Stimulated activated naive CD8-positive, alpha-beta T cell treated with anti-CD3 and anti-CD28 coated beads, Interleukin-15, amount 100 ng/mL, for 72 hours (primary cell): ENCODE results near the gene PTPRD.
"Not testable (repeated sequence)": the region's sequence is repeated elsewhere in the genome, so short reads cannot be mapped to it uniquely, and the experiment has no call there.

ENCODE experiments used
- ATAC-seq: fragments of 150-1000 bp; cut with Tn5 transposase; 2 replicates; pipeline ENCODE4 v1.10.0; 2021; ENCODE audit warnings: mild to moderate bottlenecking, moderate library complexity
- DNase-seq, 2 donors: peaks; one replicate each; pipeline ENCODE4 v3.0.0; 2021 to 2022
- H3K27ac Mint-ChIP-seq, 2 donors: one replicate each; pipeline ENCODE4 v1.8.0; 2022; ENCODE audit warnings: mild to moderate bottlenecking in 2 of 2, mixed read lengths in 2 of 2, moderate library complexity in 2 of 2
- H3K27me3 Mint-ChIP-seq: one replicate; pipeline ENCODE4 v1.8.0; 2022; ENCODE audit warnings: mixed read lengths
- H3K4me1 Mint-ChIP-seq: one replicate; pipeline ENCODE4 v1.8.0; 2022; ENCODE audit warnings: mild to moderate bottlenecking, mixed read lengths
- H3K4me3 Mint-ChIP-seq, 2 donors: one replicate each; pipeline ENCODE4 v1.8.0; 2022; ENCODE audit warnings: mild to moderate bottlenecking in 2 of 2, mixed read lengths in 2 of 2, moderate library complexity in 1 of 2
- H3K9me3 Mint-ChIP-seq, 2 donors: one replicate each; pipeline ENCODE4 v1.8.0; 2022; ENCODE audit warnings: mixed read lengths in 2 of 2

PTPRD gene

DNA sequence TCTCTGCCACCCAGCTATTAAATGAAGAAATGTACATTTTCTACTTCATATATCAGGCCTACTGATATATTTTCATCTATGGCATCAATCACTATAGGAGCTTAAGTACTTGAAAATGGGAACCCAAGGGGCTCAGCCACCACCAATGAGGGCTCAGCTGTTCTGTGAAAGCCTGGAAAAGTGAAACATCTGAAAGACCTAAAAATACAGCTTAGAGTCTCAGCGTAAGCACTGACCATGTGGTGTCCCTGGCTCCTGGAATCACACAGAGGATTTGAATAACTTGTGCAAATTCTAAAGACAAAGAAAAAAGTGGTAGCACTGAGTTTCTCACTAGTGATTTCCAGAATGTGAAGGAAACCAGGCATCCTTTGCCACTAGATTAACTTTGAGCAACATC lies 64.5 kb downstream of the PTPRD start:
- Mint-ChIP-seq H3K27me3 (no peaks in the 10 kb centered on the region), H3K4me1 (no peaks in the 10 kb centered on the region), H3K9me3 (peaks cover 5 to 7% of the 10 kb centered on the region in 2 donors), H3K4me3 (no peak overlapping the region), H3K27ac (no peak overlapping the region)
- no peak for DNase-seq
- ATAC-seq = no peak

DNA sequence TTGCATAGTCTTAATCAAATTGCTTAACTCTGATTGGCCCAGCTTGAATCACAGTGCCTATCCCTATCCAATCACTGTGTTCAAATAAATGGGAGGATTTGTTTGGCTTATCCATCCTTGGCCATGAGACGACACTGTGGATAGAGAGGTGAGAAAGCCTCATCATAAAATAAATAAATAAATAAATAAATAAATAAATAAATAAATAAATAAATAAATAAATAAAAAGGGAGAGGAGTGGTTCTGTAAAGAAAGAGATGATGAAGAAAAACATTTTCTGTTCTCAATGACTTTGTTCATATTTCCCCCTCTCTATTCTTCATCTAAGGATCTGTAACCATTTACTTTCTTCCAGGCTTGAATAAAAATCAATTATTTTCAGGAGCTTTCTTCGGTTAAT lies 74.7 kb downstream of the PTPRD start:
- Mint-ChIP-seq H3K4me1 (no peaks in the 10 kb centered on the region), H3K4me3 (no peak overlapping the region), H3K27ac (no peak overlapping the region), H3K27me3 (no peaks in the 10 kb centered on the region), H3K9me3 (no peaks in the 10 kb centered on the region)
- ATAC-seq = no peak
- DNase-seq = no peak

DNA sequence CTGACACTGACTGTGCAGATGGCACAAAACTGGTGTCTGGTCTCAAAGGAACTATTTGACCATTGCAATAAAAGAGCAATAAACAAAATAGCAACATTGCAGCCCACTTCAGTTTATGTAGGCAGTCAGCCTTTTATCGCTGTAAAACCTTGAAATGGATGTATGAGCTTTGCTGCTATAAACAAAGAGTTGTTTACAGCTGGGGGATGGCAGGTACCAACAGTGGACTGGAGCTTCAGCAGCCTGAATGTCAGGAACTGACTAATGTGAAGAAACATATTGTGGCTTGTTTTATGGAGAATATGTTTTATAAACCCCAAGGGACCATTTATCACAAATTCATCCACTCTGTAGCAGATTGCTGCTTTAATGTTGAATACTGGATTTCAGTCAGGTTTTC lies 78.0 kb downstream of the PTPRD start:
- H3K9me3 Mint-ChIP-seq = peaks cover 0 to under 1% of the 10 kb centered on the region in 2 donors
- H3K4me1 Mint-ChIP-seq = no peaks in the 10 kb centered on the region
- DNase-seq (no peak), ATAC-seq (no peak)
- no peaks in the 10 kb centered on the region for H3K27me3 Mint-ChIP-seq
- H3K27ac Mint-ChIP-seq = no peak overlapping the region
- no peak overlapping the region for H3K4me3 Mint-ChIP-seq

DNA sequence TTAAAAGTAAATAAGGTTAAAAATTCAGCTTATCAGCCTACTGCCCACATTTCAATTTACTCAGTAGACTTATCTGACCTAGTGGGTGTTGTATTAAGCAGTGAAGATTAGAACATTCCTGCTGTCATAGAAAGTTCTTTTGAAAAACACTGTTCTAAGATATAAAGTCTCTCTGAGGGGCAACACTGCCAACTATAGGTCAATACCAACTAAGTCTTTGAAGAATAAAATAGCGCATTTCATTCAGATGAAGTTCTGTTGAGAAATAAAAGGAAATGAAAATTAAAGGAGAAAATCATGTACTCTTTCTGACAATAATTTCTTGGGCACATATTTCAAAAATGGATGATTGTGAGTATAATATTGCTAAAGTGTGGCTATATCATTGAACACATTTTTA lies 86.8 kb downstream of the PTPRD start:
- H3K4me3 Mint-ChIP-seq = no peak overlapping the region
- peaks cover 4 to 10% of the 10 kb centered on the region in 2 donors for H3K9me3 Mint-ChIP-seq
- H3K4me1 Mint-ChIP-seq = no peaks in the 10 kb centered on the region
- no peak overlapping the region for H3K27ac Mint-ChIP-seq
- no peak for DNase-seq
- no peak for ATAC-seq
- H3K27me3 Mint-ChIP-seq = no peaks in the 10 kb centered on the region

DNA sequence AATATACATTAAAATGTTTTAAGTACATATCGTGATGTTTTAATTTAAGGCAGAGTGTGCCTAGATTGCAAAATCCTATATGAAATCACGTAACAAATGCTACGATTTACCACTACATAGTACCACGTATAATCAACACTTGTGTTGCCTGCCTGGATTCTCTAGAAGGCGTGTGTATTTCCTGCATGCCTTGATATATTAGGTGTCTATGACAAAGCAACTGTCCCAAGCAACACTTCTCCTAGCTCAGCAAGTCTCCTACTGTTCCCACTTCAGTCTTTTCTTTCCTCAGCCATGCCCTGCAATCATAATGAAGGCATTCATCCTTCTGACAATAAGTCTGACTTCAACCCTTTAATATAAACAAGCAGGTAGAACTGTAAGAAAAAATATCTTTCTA lies 89.6 kb downstream of the PTPRD start:
- no peaks in the 10 kb centered on the region for H3K4me1 Mint-ChIP-seq
- no peak overlapping the region for H3K4me3 Mint-ChIP-seq
- no peaks in the 10 kb centered on the region for H3K27me3 Mint-ChIP-seq
- ATAC-seq (no peak), DNase-seq (no peak)
- H3K27ac Mint-ChIP-seq = no peak overlapping the region
- H3K9me3 Mint-ChIP-seq = peaks cover 5 to 11% of the 10 kb centered on the region in 2 donors

DNA sequence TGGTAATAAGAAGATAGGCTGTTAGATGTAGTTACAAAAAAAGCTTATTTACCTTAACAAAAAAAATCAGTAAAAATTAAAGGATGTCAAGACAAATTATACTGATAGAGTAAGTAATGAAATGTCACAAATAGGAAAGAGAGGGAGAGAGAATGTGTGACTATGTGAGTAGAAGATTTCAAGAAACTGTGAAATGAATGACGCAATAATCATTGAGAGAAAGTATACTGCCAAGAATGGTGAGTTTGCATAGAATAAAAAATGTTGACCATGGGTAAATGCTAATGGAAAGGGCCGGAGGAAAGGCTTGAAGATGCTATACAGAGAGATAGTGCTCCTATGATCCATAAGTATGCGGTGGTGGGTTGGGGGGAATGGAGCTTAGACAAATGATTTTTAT lies 100.7 kb downstream of the PTPRD start:
- Mint-ChIP-seq H3K9me3 (peaks cover 12 to 21% of the 10 kb centered on the region in 2 donors), H3K27me3 (no peaks in the 10 kb centered on the region), H3K4me3 (no peak overlapping the region), H3K4me1 (no peaks in the 10 kb centered on the region), H3K27ac (no peak overlapping the region)
- no peak for ATAC-seq
- no peak for DNase-seq

DNA sequence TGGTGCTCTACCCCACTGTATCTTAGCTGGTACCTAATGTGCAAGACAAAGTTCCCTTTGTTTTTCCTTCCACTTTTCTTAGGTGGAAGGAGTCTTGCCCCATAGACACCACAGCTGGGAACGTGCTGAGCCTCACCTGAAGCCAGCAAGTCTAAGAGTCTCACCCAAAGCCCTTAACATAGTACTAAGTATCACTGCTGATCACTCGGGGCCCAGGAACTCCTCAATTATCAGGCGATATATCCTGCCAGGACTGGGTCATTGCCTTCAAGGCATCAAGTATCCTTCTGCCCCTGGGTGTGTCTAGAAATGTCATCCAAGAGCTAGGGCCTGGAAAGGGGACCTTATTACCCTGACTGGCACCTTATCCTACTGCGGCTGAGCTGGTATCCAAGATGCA lies 123.9 kb downstream of the PTPRD start:
- ATAC-seq = no peak
- no peak overlapping the region for H3K4me3 Mint-ChIP-seq
- no peak overlapping the region for H3K27ac Mint-ChIP-seq
- H3K4me1 Mint-ChIP-seq = no peaks in the 10 kb centered on the region
- H3K27me3 Mint-ChIP-seq = no peaks in the 10 kb centered on the region
- peaks cover 7 to 27% of the 10 kb centered on the region in 2 donors for H3K9me3 Mint-ChIP-seq
- no peak for DNase-seq

DNA sequence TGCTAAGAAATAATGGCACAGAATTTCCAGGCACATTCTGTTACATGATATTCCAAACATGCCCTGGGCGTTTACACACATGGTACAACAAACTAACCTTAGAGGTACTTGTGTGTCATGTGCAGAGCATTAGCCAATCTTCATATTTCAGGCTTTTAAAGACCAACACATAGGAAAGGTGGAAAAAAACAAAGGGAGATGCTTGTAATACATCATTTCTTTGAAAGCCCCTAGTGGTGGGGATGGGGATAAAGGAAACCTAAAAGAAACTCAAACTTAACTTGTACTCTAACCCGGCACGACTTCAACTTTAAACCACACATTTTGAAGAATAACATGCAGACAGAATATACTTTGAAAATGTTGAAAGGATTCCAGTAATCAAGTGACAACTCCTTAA lies 133.6 kb downstream of the PTPRD start:
- Mint-ChIP-seq H3K9me3 (peaks cover 8 to 32% of the 10 kb centered on the region in 2 donors), H3K4me3 (no peak overlapping the region), H3K27ac (no peak overlapping the region), H3K27me3 (no peaks in the 10 kb centered on the region), H3K4me1 (no peaks in the 10 kb centered on the region)
- DNase-seq = no peak
- no peak for ATAC-seq

DNA sequence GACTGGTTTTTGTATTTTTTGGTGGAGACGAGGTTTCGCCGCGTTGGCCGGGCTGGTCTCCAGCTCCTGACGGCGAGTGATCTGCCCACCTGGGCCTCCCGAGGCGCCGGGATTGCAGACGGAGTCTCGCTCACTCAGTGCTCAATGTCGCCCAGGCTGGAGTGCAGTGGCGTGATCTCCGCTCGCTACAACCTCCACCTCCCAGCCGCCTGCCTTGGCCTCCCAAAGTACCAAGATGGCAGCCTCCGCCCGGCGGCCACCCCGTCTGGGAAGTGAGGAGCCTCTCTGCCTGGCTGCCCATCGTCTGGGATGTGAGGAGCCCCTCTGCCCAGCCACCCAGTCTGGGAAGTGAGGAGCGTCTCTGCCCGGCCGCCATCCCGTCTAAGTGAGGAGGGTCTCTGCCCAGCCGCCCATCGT lies 163.6 kb downstream of the PTPRD start:
- not testable (repeated sequence) for H3K27me3 Mint-ChIP-seq

DNA sequence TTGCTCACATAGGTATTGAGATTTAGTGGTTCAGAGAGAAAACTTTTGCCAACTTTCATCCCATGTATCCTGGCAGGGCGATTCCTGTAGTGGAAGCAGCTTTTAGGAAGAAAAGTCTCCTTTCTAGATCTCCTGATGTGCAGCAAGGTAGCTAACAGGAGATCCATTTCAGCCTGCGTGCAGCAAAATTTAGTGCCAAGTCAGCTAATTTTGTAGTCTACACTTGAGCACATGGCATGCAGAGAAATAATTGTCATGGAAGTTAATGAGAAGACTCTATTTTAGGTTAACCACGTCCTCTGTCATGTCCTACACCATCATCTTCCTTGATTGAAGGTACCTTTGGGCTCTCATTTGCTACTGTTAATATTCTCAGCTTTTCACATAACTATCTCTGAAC lies 165.8 kb downstream of the PTPRD start:
- Mint-ChIP-seq H3K9me3 (peaks cover 16 to 19% of the 10 kb centered on the region in 2 donors), H3K4me1 (no peaks in the 10 kb centered on the region), H3K27me3 (no peaks in the 10 kb centered on the region), H3K4me3 (no peak overlapping the region), H3K27ac (no peak overlapping the region)
- DNase-seq = no peak
- no peak for ATAC-seq

More for the DNA sequence above, 163.6 kb downstream of the PTPRD start:
- ATAC-seq, H3K27ac Mint-ChIP-seq, H3K4me1 Mint-ChIP-seq, H3K4me3 Mint-ChIP-seq, DNase-seq: not testable (repeated sequence)
- H3K9me3 Mint-ChIP-seq = peaks cover 16 to 19% of the 10 kb centered on the region in 2 donors

DNA sequence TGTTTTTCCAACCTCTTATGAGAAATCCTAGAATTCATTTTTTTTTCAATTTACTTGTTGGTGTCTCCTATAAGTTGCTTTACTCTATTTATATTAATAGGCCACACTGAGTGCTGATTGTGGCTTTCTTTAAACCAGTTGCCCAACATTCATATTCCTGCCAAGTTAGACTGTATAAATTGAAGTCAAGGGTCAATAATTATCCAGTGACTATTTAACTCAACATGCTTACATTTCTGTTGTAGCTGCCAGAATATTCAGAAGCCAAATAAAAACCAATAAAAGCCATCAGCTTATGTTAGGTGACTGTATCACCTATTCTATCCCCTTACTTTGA lies 169.0 kb downstream of the PTPRD start:
- no peak overlapping the region for H3K27ac Mint-ChIP-seq
- no peaks in the 10 kb centered on the region for H3K27me3 Mint-ChIP-seq
- no peaks in the 10 kb centered on the region for H3K4me1 Mint-ChIP-seq
- peaks cover 14 to 16% of the 10 kb centered on the region in 2 donors for H3K9me3 Mint-ChIP-seq
- ATAC-seq (no peak), DNase-seq (no peak)
- H3K4me3 Mint-ChIP-seq = no peak overlapping the region

DNA sequence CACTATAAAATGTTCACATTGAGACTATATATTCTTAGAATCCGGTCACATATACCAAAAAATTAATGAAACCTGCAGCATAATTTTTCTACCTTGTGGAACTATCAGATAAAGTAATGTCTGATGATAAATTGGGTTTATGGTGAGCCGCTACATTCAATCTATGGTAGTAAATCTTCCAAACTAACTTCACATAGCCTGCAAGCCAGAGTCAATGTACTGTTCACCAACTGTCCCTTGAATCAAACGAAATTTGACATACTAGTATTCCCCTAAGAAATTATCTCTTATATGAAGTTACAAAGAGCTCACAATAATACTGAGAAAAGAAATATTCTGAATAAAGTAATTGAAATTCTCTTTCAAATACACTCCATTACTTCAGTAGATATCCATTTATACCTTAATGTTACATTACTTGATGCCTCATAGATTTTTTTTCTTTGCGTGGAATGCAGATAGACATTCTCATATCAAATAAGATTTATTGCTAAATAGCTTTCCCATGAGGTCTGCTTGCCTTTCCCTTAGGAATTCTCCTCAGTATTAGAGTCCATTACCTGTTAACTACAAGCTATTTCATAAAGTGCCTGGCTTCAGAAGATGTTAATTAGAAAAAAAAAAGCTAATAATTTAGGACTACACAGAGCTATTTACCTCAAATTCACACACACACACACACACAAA lies 169.5 kb downstream of the PTPRD start:
- ATAC-seq = no peak
- no peak overlapping the region for H3K27ac Mint-ChIP-seq
- no peak for DNase-seq
- H3K4me1 Mint-ChIP-seq = no peaks in the 10 kb centered on the region
- peaks cover 14 to 16% of the 10 kb centered on the region in 2 donors for H3K9me3 Mint-ChIP-seq
- H3K4me3 Mint-ChIP-seq = no peak overlapping the region
- no peaks in the 10 kb centered on the region for H3K27me3 Mint-ChIP-seq

DNA sequence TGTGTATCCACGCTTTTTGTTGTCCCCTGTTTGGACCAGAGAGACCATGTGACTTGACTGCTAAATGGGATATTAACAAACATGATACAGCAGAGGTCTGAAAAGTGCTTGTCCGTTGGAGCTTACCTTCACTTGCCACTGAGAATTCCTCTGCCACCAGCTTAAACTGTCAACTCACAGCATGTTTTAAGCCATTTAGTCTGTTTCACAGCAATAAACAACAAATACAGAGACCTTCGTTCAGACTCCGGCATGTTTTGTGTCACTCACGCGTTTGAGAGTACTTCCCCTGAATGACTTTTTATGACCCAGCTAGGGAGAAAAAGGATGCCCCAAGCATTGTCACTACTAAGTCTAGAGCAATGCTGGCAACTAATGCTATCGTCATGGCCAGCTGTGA lies 173.8 kb downstream of the PTPRD start:
- Mint-ChIP-seq H3K27ac (no peak overlapping the region), H3K4me3 (no peak overlapping the region), H3K27me3 (no peaks in the 10 kb centered on the region), H3K9me3 (no peaks in the 10 kb centered on the region), H3K4me1 (no peaks in the 10 kb centered on the region)
- DNase-seq = no peak
- no peak for ATAC-seq

DNA sequence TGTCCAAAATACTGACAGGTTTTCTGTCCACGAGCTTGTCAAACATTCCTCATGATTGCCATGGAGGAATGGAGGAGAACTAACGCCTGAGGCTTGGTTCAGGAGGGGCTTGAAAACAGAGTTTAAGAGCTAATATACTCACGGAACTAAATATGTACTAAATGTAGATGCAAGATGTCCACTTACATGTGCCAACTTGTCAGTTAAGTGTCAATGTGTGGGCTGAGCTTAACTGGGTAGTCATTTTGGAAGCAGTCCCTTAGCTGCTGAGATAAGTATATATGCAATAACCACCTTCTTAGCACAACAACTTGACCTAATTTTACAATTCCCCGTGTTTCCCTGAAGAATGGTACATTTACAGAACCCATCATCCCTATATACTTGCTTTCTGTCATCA lies 176.0 kb downstream of the PTPRD start:
- no peaks in the 10 kb centered on the region for H3K27me3 Mint-ChIP-seq
- no peak overlapping the region for H3K27ac Mint-ChIP-seq
- no peak overlapping the region for H3K4me3 Mint-ChIP-seq
- ATAC-seq (no peak), DNase-seq (no peak)
- peaks cover 0 to 7% of the 10 kb centered on the region in 2 donors for H3K9me3 Mint-ChIP-seq
- no peaks in the 10 kb centered on the region for H3K4me1 Mint-ChIP-seq

DNA sequence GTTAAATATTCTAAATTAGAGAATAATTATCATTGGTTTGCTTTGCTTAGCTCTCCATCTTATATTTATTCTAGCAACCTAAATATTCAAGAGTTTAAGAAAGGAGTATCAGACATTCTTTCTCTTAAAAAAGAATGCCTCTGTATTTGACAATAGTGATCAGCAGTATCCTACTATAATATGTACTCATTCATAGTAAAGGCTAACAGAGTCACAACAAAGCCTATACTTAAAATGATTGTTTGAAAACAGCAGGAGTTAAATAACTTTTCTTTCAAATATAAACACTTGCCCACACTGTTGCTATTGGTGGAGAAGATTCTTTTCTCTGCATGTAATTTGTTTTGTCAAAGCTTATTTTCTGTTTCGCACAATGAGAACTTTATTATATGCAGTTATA lies 178.4 kb downstream of the PTPRD start:
- H3K27me3 Mint-ChIP-seq = no peaks in the 10 kb centered on the region
- H3K4me1 Mint-ChIP-seq = no peaks in the 10 kb centered on the region
- H3K27ac Mint-ChIP-seq = no peak overlapping the region
- DNase-seq (no peak), ATAC-seq (no peak)
- peaks cover 0 to 7% of the 10 kb centered on the region in 2 donors for H3K9me3 Mint-ChIP-seq
- H3K4me3 Mint-ChIP-seq = no peak overlapping the region

DNA sequence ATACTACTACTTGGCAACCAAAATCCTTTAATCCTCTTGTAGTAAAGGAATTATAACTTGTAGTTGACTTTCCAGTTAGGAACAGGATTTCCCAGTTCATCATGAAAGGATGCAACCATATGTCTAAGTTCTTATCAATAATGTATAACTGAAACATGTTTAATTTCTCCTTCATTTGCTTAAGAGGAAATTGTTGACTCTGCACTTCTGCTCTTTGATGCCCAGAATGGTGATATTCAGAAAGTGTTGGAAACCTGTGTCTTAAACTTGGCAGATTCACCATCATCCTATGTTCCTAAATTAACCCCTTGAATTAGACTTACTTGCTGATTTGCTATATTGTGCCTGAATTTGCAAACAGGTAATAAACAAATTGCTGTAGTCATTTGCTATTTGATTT lies 201.5 kb downstream of the PTPRD start:
- ATAC-seq (no peak), DNase-seq (no peak)
- Mint-ChIP-seq H3K27ac (no peak overlapping the region), H3K9me3 (peaks cover 4 to 35% of the 10 kb centered on the region in 2 donors), H3K4me3 (no peak overlapping the region), H3K27me3 (no peaks in the 10 kb centered on the region), H3K4me1 (no peaks in the 10 kb centered on the region)

DNA sequence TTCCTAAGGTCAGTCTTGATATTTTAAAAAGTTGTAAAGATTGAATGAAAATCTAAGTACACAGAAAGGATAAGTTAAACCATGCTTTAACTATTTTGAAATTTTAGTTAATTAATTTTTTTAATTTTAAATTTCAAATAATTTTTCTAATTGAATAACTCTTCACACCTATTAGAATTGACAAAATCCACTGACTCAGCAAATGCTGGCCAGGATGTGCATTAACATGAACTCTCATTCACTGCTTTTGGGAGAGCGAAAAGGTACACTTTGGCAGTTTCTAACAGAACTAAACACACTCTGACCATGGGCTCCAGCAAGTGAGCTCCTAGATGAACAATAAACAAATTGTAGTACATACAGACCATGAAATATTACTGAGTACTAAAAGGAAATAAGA lies 209.5 kb downstream of the PTPRD start:
- DNase-seq = no peak
- Mint-ChIP-seq H3K4me3 (no peak overlapping the region), H3K9me3 (peaks cover 15 to 16% of the 10 kb centered on the region in 2 donors), H3K27me3 (no peaks in the 10 kb centered on the region), H3K4me1 (no peaks in the 10 kb centered on the region), H3K27ac (no peak overlapping the region)
- no peak for ATAC-seq
